ENCODE data around the gene FRAS1.
A peak's percentile ranks its signal among the peaks of the same experiment; 100 is the strongest.
"Not testable (repeated sequence)": the region's sequence is repeated elsewhere in the genome, so short reads cannot be mapped to it uniquely, and the experiment has no call there.

Gene FRAS1, protein sequence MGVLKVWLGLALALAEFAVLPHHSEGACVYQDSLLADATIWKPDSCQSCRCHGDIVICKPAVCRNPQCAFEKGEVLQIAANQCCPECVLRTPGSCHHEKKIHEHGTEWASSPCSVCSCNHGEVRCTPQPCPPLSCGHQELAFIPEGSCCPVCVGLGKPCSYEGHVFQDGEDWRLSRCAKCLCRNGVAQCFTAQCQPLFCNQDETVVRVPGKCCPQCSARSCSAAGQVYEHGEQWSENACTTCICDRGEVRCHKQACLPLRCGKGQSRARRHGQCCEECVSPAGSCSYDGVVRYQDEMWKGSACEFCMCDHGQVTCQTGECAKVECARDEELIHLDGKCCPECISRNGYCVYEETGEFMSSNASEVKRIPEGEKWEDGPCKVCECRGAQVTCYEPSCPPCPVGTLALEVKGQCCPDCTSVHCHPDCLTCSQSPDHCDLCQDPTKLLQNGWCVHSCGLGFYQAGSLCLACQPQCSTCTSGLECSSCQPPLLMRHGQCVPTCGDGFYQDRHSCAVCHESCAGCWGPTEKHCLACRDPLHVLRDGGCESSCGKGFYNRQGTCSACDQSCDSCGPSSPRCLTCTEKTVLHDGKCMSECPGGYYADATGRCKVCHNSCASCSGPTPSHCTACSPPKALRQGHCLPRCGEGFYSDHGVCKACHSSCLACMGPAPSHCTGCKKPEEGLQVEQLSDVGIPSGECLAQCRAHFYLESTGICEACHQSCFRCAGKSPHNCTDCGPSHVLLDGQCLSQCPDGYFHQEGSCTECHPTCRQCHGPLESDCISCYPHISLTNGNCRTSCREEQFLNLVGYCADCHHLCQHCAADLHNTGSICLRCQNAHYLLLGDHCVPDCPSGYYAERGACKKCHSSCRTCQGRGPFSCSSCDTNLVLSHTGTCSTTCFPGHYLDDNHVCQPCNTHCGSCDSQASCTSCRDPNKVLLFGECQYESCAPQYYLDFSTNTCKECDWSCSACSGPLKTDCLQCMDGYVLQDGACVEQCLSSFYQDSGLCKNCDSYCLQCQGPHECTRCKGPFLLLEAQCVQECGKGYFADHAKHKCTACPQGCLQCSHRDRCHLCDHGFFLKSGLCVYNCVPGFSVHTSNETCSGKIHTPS (N-terminal part only)

DNA sequence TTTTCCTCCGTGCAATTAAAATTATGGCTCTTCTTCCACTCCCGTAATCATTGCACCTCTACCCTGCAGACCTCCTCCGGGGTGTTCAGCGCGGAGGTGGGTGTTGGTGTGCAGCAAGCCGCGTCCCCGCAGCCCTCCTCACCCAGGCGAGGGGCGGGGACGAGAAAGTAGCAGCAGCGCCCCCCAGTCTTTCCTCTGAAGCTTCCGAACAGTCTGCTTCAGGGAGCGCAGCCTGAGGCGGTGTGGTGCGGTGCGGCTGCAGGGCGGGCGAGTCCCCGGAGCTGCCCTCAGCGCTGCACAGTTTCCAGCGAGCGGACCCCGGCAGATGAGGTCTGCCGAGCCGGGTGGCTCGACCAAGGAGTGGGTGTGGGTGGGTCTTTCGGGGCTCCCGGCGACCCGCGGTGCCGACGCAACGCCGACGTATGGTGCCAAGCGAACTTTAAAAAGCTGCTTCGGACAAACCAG, at the start of gene FRAS1:
Gene FRAS1 (plus strand): TSS at position 189 of the 465 bp plus-strand sequence. CDS start 687 bp downstream, outside the sequence.
- Mint-ChIP-seq H3K4me1 (ENCODE audit: low read depth) (peaks cover 39% of the 10 kb centered on the region), H3K27ac (peak within 1 kb of the TSS; percentile 70), H3K27me3 (peaks cover 70% of the 10 kb centered on the region), H3K36me3 (ENCODE audit: low read depth) (no peaks in the 10 kb centered on the region), H3K4me3 (peak within 1 kb of the TSS; percentile 89), H3K9me3 (no peaks in the 10 kb centered on the region)

DNA sequence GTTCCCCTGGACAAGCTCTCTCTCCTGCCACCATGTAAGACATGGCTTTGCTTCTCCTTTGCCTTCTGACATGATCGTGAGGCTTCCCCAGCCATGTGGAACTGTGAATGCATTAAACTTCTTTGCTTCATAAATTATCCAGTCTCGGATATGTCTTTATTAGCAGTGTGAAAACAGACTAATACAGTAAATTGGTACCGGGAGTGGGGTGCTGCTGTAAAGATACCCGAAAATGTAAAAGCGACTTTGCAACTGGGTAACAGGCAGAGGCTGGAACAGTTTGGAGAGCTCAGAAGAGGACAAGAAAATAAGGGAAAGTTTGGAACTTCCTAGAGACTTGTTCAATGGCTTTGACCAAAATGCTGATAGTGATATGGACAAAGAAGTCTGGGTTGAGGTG, 46.1 kb upstream of the FRAS1 start:
- not testable (repeated sequence) for H3K4me3 Mint-ChIP-seq; H3K27ac Mint-ChIP-seq; H3K9me3 Mint-ChIP-seq; H3K4me1 Mint-ChIP-seq (ENCODE audit: low read depth); H3K36me3 Mint-ChIP-seq (ENCODE audit: low read depth)
- peaks cover 12% of the 10 kb centered on the region for H3K27me3 Mint-ChIP-seq

DNA sequence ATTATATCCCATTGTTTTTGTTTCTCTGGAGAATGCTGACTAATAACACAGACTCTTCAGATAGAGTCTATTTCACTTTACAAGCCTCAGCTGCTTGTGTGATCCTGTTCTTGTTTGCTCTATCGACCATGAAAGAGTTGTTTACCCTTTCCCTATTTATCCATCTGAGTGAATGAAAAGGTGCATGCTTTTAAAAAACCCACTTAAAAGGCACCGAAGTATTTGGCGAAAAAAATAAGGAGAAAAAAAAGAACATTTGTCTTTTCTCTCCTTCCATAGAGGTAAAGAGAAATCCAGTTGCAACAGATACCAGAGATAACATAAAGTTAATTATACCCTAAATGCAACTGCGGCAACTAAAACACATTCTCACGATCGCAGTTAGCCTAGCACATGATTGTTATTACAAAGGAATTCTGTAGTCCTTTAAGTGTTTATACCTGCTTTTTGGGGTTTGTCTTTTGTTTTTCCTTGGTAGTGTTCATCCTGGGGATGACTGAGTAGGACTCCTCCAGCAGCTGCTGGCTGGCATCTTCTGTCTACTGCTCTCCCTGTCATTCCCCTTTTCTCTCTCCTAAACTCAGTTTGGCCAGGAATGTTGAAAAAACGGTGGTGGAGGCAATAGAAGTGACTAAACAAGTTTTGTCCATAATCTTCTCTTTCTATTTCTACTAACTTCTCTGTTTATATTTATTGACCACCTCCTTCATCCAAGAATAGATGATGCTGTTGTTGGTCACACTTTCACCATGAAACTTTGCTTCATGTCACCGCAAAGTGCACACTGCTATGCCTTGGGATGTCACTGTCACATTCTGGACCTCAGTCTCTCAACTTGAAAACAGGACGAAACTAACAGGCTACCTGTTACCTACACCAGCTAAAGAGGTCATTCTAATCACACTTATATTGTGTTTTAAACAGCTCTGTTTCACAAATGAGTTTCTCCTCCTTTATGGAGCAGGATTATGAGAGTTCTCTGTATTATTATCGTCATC, 41.9 kb upstream of the FRAS1 start:
- H3K4me1 Mint-ChIP-seq (ENCODE audit: low read depth): no peaks in the 10 kb centered on the region
- H3K4me3 Mint-ChIP-seq: no peak overlapping the region
- peaks cover 8% of the 10 kb centered on the region for H3K27me3 Mint-ChIP-seq
- H3K36me3 Mint-ChIP-seq (ENCODE audit: low read depth): peaks cover 7% of the 10 kb centered on the region
- H3K27ac Mint-ChIP-seq: no peak overlapping the region
- H3K9me3 Mint-ChIP-seq: peaks cover 8% of the 10 kb centered on the region

DNA sequence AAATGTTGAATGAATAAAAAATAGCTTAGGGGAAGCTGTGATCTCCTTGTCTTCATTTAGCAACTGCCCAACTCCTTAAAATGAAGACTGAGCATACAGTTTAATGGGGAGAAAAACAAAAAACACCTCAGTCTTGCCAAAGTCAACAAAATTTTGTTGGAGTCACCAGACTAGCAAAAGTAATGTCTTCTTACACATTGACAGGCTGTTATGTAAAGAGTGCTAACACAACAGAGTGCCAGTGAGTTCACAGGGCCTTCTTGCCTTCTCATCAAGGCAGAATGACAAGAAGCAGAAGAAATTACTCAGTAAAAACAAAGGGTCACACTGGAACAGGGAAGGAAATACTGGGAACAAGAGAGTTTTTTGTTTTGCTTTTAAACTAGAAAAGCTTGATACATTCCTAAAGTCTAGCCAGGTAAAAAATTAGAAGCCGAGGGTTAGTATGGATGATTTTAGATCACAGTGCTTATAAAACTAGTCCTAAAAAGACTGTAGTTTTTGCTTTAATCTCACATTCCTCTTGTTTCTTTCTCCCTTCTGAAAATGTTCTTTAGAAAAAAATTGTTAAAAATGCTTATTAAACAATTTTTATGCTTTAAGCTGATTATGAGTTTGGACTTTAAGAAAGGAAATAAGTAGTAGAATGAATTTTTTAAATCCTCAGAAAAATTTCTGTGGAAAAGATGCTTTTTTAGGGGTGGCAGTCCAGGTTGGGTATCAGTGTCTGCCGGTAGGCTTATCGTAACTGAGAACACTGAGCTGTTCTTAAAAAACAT, 38.7 kb upstream of the FRAS1 start:
- H3K27me3 Mint-ChIP-seq: peaks cover 5% of the 10 kb centered on the region
- no peak overlapping the region for H3K4me3 Mint-ChIP-seq
- no peaks in the 10 kb centered on the region for H3K36me3 Mint-ChIP-seq (ENCODE audit: low read depth)
- H3K4me1 Mint-ChIP-seq (ENCODE audit: low read depth): no peaks in the 10 kb centered on the region
- no peaks in the 10 kb centered on the region for H3K9me3 Mint-ChIP-seq
- no peak overlapping the region for H3K27ac Mint-ChIP-seq

DNA sequence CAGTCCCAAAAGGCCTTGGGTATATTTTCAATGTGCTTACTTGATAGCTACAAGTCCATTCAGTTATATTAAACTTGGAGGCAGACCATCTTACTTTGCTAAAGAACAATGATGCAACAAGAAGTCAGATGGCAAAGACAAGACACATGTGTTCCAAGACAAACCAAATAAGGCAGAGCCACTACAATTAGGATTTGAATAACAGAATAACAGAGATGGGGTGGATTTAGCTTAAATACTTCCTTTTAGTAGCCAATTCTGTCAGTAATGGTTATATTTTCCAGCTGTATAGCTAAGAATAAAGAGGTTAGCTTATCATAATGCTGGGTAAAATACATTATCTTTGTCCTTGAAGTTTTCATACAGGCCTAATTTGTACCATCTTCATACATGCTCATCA, 37.7 kb upstream of the FRAS1 start:
- H3K4me3 Mint-ChIP-seq: no peak overlapping the region
- H3K27ac Mint-ChIP-seq: no peak overlapping the region
- no peaks in the 10 kb centered on the region for H3K4me1 Mint-ChIP-seq (ENCODE audit: low read depth)
- H3K27me3 Mint-ChIP-seq: peaks cover 5% of the 10 kb centered on the region
- H3K36me3 Mint-ChIP-seq (ENCODE audit: low read depth): no peaks in the 10 kb centered on the region
- no peaks in the 10 kb centered on the region for H3K9me3 Mint-ChIP-seq

DNA sequence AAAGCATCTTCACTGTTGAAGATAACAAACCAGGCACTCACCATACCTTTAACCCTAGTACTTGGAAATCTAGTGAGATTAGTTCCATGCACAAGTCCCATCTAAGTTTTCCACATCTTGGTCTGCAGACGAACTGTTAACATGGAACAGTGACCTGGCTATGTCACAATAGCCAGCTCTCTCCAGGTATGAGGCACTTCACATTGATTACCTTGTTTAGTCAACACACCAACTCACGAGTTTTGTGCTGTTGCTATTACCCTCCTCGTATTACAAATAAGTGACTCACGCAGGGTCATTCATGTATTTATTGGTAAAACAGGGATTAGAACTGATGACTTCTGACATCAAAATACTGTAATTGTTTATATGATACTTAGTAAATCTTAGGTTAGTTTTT, 36.4 kb upstream of the FRAS1 start:
- H3K36me3 Mint-ChIP-seq (ENCODE audit: low read depth): no peaks in the 10 kb centered on the region
- no peaks in the 10 kb centered on the region for H3K4me1 Mint-ChIP-seq (ENCODE audit: low read depth)
- peaks cover 2% of the 10 kb centered on the region for H3K27me3 Mint-ChIP-seq
- no peaks in the 10 kb centered on the region for H3K9me3 Mint-ChIP-seq
- H3K4me3 Mint-ChIP-seq: no peak overlapping the region
- H3K27ac Mint-ChIP-seq: no peak overlapping the region

DNA sequence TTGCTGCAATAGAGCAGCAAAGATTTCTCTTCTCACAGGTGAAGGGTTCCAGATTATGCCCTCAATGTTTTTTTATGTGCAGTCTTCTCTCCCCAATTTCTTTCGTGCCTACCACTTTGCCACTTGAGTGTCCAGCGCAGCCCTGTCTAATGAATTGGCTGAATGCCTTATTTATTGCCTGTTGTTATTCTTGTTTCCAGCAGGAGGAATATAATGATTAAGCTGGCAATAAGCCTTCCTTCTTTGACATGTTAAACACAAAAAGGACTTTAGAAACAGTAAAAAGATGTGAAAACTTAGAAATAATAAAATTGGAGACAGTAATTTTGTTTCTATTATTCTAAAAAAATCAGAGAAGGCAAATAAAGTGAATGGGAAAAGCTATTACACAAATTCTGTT, 34.6 kb upstream of the FRAS1 start:
- H3K9me3 Mint-ChIP-seq: no peaks in the 10 kb centered on the region
- H3K27me3 Mint-ChIP-seq: peaks cover 4% of the 10 kb centered on the region
- H3K4me3 Mint-ChIP-seq: no peak overlapping the region
- no peak overlapping the region for H3K27ac Mint-ChIP-seq
- H3K4me1 Mint-ChIP-seq (ENCODE audit: low read depth): no peaks in the 10 kb centered on the region
- H3K36me3 Mint-ChIP-seq (ENCODE audit: low read depth): no peaks in the 10 kb centered on the region

DNA sequence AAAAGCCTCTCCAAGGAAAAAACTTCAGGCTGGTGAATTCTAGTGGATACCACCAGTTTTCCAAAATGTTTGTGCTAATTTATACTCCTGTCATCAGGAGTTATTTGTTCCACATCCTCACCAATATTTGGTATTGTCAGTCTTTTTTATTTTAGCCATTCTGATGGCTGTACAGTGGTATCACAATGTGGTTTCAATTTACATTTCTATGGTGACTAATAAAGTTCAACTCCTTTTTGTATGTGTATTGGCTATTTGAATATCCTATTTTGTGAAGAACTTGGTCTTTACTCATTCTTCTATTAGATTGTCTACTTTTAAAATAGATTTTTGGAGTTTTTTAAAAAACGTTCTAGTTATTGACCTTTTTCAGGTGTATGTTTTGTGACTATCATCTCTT, 33.0 kb upstream of the FRAS1 start:
- Mint-ChIP-seq H3K36me3 (ENCODE audit: low read depth) (no peaks in the 10 kb centered on the region), H3K4me3 (no peak overlapping the region), H3K4me1 (ENCODE audit: low read depth) (no peaks in the 10 kb centered on the region), H3K27ac (no peak overlapping the region), H3K27me3 (peaks cover 7% of the 10 kb centered on the region), H3K9me3 (no peaks in the 10 kb centered on the region)

DNA sequence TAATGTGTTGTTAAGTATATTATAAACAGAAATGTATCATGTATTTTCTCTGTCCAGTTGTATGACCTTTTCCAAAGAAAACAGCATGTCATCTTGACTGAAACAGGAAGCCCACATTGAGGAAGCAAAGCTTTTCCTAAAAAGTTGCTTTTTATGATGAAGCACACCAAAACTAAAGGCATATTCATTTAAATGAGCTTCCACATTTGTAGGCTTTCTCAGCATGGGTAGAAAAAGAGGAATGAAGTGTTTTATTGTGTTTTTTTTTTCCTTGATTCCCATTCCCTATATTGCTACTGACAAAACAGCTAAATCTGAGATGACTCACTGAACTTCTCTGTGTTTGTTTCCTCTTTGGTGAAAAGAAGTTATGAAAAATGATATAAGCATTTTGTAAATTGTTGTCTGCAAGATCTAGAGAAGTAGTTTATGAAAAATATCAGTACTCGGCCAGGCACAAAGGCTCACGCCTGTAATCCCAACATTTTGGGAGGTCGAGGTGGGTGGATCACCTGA, 32.5 kb upstream of the FRAS1 start:
- Mint-ChIP-seq H3K4me3 (no peak overlapping the region), H3K36me3 (ENCODE audit: low read depth) (no peaks in the 10 kb centered on the region), H3K27me3 (peaks cover 10% of the 10 kb centered on the region), H3K9me3 (no peaks in the 10 kb centered on the region), H3K27ac (no peak overlapping the region), H3K4me1 (ENCODE audit: low read depth) (no peaks in the 10 kb centered on the region)

DNA sequence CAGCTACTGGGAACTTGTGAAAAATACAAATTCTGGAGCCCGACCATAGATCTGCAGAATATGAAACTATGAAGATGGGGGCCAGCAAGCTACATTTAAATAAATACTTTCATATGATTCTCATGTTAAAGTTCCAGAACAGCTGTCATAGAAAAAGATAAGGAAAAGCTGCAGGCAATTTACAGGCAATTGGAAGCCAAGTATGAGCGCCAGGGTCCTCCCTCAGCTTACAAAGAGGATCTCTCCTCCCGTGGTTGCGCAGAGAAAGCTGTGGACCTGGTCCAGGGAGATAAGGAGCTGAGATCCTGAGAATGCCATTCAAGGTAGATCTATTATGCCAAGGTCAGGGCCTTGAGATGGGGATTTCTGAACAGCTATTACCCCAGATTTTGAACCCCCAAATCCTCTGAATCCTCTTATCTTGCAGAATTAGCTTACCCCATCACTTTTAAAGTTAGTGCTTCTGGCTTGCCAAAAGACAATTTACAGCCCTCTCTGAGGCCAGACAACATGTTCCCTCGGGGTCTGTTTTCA, 25.6 kb upstream of the FRAS1 start:
- Mint-ChIP-seq H3K27ac (no peak overlapping the region), H3K4me3 (no peak overlapping the region), H3K4me1 (ENCODE audit: low read depth) (no peaks in the 10 kb centered on the region), H3K27me3 (peaks cover 13% of the 10 kb centered on the region), H3K36me3 (ENCODE audit: low read depth) (no peaks in the 10 kb centered on the region), H3K9me3 (no peaks in the 10 kb centered on the region)

DNA sequence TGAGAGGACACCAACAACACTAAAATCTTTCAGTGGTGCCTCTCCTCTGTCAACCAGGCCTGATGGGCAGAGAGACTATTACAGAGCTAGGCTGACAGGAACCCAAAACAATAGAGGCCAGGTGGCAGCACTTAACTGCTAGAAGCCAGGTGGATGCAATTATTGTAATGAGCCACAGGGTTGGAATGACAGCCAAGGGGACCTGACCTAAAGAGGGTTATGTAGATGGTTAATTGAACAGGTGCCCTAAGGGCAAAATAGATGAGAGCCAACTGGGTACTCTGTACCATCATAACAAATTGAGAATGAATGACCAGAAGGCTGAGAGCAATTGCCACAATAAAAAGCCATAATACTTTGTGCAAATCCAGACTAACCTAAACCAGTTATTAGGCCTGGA, 24.7 kb upstream of the FRAS1 start:
- Mint-ChIP-seq H3K4me3 (no peak overlapping the region), H3K4me1 (ENCODE audit: low read depth) (no peaks in the 10 kb centered on the region), H3K27me3 (peaks cover 9% of the 10 kb centered on the region), H3K36me3 (ENCODE audit: low read depth) (no peaks in the 10 kb centered on the region), H3K27ac (no peak overlapping the region), H3K9me3 (no peaks in the 10 kb centered on the region)

DNA sequence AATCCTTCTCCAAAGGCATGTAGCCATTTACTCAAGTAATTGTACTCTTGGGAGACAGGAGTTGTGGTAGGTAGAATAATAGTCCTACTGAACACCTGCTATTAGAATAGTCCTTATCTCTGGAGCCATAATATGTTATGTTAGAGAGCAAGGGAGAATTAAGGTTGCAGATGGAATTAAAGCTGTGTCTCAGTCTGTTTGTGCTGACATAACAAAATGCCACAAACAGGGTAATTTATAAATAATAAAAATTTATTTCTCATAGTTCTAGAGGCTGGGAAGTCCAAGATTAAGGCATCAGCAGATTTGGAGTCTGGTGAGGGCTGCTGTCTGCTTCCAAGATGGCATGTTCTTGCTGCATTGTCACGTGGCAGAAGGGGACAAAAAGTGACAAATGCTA, 24.2 kb upstream of the FRAS1 start:
- H3K4me3 Mint-ChIP-seq: no peak overlapping the region
- no peaks in the 10 kb centered on the region for H3K4me1 Mint-ChIP-seq (ENCODE audit: low read depth)
- H3K36me3 Mint-ChIP-seq (ENCODE audit: low read depth): no peaks in the 10 kb centered on the region
- peaks cover 9% of the 10 kb centered on the region for H3K27me3 Mint-ChIP-seq
- H3K9me3 Mint-ChIP-seq: no peaks in the 10 kb centered on the region
- no peak overlapping the region for H3K27ac Mint-ChIP-seq

DNA sequence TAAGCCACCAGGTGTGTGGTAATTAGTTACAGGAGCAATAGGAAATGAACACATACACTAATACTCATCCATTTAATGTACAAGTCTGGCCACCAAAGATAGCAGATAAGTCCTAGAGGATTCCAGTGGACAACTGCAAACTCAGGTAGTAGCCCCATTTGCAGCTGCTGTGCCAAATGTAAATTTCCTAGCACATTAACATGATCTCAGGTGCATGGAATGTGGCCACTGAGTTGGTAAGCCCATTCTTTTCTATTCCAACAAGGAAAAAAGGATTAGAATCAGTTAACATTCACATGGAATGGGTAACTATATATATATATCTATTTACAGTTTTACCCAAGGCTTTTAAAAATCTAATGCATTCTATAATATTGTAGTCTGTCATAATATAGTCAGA, 23.3 kb upstream of the FRAS1 start:
- H3K27ac Mint-ChIP-seq: no peak overlapping the region
- H3K4me3 Mint-ChIP-seq: no peak overlapping the region
- no peaks in the 10 kb centered on the region for H3K4me1 Mint-ChIP-seq (ENCODE audit: low read depth)
- no peaks in the 10 kb centered on the region for H3K9me3 Mint-ChIP-seq
- H3K36me3 Mint-ChIP-seq (ENCODE audit: low read depth): no peaks in the 10 kb centered on the region
- H3K27me3 Mint-ChIP-seq: peaks cover 12% of the 10 kb centered on the region
